Cardiac fibroblast (primary cell): ENCODE measurements around the gene ASB1.
A peak's percentile ranks its signal among the peaks of the same experiment; 100 is the strongest.

Experiments used
- DNase-seq, 2 donors: peaks; one replicate each; pipeline versions ENCODE4 v3.0.0 to v3.0.0-alpha.2; 2010; ENCODE audit warnings: low read depth in 2 of 2
- H3K4me3 ChIP-seq, 2 donors: replicated peaks in 1 of 2; 1 replicate in 1 of 2; 2 replicates in 1 of 2; pipeline ENCODE4 v1.5.1; 2011; ENCODE audit warnings: low read depth in 2 of 2, low read length in 2 of 2, mild to moderate bottlenecking in 2 of 2, moderate library complexity in 1 of 2
- TF ChIP-seq, protein P1 (sequence below): IDR thresholded peaks from one replicate; pipeline ENCODE4 v1.5.1; 2011; ENCODE audit warnings: low read depth, mild to moderate bottlenecking, low read length, inconsistent platforms

Gene ASB1

DNA sequence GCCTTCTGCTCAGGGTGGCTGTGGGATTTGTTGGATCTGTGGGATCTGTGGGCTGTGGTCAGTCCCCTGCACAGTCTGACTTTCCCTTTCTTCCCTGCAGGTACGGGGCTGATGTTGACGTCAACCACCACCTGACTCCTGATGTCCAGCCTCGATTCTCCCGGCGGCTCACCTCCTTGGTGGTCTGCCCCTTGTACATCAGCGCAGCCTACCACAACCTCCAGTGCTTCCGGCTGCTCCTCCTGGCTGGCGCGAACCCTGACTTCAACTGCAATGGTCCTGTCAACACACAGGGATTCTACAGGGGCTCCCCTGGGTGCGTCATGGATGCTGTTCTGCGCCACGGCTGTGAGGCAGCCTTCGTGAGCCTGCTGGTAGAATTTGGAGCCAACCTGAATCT lies 17.5 kb downstream of the ASB1 start:
- no peak for DNase-seq
- TF ChIP-seq, protein P1, sequence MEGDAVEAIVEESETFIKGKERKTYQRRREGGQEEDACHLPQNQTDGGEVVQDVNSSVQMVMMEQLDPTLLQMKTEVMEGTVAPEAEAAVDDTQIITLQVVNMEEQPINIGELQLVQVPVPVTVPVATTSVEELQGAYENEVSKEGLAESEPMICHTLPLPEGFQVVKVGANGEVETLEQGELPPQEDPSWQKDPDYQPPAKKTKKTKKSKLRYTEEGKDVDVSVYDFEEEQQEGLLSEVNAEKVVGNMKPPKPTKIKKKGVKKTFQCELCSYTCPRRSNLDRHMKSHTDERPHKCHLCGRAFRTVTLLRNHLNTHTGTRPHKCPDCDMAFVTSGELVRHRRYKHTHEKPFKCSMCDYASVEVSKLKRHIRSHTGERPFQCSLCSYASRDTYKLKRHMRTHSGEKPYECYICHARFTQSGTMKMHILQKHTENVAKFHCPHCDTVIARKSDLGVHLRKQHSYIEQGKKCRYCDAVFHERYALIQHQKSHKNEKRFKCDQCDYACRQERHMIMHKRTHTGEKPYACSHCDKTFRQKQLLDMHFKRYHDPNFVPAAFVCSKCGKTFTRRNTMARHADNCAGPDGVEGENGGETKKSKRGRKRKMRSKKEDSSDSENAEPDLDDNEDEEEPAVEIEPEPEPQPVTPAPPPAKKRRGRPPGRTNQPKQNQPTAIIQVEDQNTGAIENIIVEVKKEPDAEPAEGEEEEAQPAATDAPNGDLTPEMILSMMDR: no peak
- no peak overlapping the region for H3K4me3 ChIP-seq

DNA sequence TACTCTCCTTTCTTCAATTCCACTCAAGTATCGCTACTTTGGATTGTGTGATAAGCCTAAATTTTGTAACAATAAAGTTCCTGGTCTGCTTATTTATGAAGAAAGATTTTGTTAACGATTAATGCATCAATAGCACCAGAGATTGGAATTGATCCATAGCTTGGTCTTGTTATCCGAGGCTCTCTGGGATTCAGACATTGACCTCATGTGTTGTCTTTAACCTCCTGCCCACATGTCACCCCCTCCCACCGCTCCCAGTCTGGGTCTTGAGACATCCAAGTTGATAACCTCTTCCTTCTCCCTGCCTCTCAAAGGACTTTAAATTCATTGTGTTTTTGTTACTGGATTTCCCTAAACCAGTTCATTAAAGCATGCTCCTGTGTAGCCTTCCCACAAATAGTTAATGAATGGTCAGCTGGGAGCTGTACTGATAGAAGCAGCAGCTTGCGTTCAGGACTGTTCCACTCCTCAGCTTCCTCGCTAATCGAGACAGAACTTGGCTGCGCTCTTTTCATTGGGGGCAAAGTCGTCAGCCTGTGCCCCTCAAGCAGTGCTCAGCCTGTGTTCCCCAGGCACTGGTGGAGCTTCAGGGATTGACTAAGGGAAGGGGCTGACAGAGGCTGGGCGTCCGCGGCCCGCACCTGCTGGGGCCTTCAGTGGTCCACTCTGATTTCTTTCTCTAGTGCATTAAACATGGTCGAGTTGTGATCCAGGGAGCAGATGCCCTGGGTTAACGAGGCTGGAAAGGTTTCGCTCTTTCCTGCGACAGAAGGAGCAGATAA lies 18.9 kb downstream of the ASB1 start:
- TF ChIP-seq, protein P1: no peak
- no peak overlapping the region for H3K4me3 ChIP-seq
- no peak for DNase-seq

DNA sequence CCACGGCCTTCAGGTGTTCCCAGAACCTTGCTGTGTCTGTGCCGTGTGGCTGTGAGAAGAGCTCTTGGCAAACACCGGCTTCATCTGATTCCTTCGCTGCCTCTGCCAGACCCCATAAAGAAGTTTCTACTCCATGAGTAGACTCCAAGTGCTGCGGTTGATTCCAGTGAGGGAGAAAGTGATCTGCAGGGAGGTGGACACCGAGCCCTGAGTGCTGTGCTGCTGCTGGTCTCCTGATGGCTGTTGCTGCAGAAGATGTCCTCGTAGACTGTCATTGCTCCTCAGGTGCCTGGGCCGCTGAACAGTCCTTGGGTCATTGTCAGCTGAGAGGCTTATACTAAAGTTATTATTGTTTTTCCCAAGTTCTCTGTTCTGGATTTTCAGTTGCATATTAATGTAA lies 19.6 kb downstream of the ASB1 start:
- TF ChIP-seq, protein P1: no peak
- no peak overlapping the region for H3K4me3 ChIP-seq
- DNase-seq: no peak

DNA sequence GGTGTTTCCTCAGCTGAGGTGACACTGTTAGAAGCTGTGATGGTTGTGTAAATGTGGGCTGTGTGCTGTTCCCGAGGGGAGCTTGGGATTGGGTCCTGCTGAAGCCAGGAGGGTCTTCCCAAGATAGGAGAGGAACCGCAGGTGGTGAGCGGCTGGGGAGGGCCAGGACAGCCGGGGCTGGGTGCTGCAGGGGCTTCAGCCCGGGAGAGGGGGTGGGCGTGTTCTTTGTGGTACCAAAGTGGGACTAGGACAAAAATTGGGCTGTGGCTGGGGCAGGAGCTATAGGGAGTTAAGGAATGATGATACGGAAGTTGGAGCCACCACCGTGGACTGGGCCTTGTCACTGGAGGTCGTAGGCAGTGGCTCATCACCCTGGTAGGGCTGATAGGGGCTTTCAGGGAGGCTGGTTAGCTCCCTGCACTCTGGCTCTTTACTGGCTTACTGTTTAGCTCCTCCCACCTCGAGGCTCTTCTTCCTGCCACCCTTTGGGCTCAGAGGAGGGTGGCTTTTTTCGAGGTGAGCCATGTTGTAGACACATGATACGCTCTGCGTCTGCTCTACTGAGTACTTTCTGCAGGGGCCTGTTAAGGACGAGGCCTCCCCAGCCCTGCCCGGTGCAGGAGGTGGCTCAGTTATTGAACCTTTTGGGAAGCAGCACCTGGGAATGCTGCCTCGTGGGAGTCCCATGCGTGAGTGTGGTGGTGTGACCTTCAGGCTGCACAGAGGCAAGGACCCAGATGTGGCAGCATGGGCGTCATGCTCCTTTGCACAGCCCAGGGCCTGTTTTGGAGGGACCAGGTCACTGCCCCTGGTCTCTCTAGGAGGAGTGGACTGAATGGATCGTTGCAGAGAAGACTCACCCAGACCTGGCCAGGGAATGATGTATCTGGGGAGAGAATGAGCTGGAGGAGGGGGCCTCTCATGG lies 21.6 kb downstream of the ASB1 start:
- TF ChIP-seq, protein P1: no peak
- no peak for DNase-seq
- H3K4me3 ChIP-seq: no peak overlapping the region

DNA sequence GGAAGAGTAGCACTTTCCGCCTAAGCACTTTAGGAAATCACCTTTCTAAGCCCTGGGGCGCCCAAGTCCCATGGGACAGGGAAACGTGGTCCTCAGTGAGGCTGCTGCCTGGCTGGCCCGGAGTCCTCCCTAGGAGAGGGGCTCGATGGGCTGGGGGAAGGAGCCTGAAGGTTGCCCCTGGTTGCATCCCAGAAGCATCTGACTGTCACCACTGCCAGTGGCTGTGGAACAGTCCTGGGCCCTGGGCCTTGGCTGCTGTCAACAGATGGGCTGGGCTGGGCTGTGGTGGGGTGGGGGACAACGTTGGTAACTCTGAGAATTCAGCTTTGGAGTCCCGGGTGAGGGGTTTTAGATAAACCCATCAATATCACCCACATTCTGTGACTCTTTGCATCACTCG lies 22.5 kb downstream of the ASB1 start:
- no peak for DNase-seq
- H3K4me3 ChIP-seq: no peak overlapping the region
- TF ChIP-seq, protein P1: no peak

DNA sequence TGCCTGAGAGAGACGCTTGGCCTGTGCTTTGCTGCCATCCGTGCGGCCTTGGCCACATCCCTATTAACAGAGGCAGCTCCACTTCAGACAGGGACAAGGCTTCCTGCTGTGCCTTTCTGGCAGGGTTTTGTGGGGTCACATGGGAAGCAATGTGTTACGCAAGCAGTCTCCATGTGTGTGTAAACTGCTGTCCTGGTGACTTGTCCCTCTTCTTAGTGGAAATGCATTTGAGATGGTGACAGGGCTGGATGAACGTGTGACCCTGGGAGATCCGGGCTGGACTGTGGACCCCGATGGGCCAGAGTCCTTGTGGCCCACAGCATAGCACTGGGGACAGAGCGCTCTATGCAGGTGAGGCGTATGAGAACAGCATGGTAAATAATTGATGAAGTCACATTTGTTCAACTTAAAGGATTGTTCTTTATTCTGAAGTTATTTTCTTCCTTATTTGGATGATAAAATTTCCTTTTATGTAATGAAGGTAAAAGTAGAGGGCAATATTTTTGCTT lies 23.2 kb downstream of the ASB1 start:
- H3K4me3 ChIP-seq: no peak overlapping the region
- TF ChIP-seq, protein P1: no peak
- DNase-seq: peak; percentile 58 to 68
